Esophagus squamous epithelium (tissue), 5 donors: ENCODE measurements around the gene KCTD2. TPM values are rescaled to one million over a fixed set of nuclear protein-coding genes. Genes with fewer than 3 reads are reported as not detected.

ENCODE experiments used
- DNase-seq: peaks from one replicate; lab custom pipeline; 2025; lab: John Stamatoyannopoulos, UW
- H3K27ac ChIP-seq, 4 donors: fragments of 200-600 bp; sonication (generic); one replicate each; pipeline ENCODE4 v1.5.1; 2016 to 2019; ENCODE audit warnings: mild to moderate bottlenecking in 1 of 4
- H3K27me3 ChIP-seq, 4 donors: fragments of 200-600 bp; sonication (generic); 1 replicate in 3 of 4; 2 replicates in 1 of 4; pipeline versions ENCODE4 v1.5.1 to v1.6.0; 2017 to 2021; ENCODE audit warnings: antibody characterized with exemption in 1 of 4
- H3K36me3 ChIP-seq, 3 donors: fragments of 200-600 bp; sonication (generic); one replicate each; pipeline ENCODE4 v1.5.1; 2016 to 2019
- H3K4me1 ChIP-seq, 3 donors: fragments of 200-600 bp; sonication (generic); one replicate each; pipeline ENCODE4 v1.5.1; 2017 to 2019
- H3K4me3 ChIP-seq, 4 donors: fragments of 200-600 bp; sonication (generic); 1 replicate in 3 of 4; 2 replicates in 1 of 4; pipeline ENCODE4 v1.5.1; 2016 to 2019; ENCODE audit warnings: mild to moderate bottlenecking in 2 of 4, moderate library complexity in 1 of 4
- H3K9me3 ChIP-seq, 3 donors: fragments of 200-600 bp; sonication (generic); one replicate each; pipeline ENCODE4 v1.5.1; 2016 to 2019
- POLR2A ChIP-seq, 4 donors: fragments of 450-650 bp; IDR thresholded peaks; one replicate each; pipeline ENCODE4 v1.6.1; 2017; ENCODE audit warnings: antibody characterized with exemption in 4 of 4, mild to moderate bottlenecking in 4 of 4, moderate library complexity in 3 of 4
- WGBS, 2 donors: methylation state at CpG; one replicate each; pipeline ENCODE4 v1.1.5; 2018; 5-methylcytosine and 5-hydroxymethylcytosine counted together
- intact Hi-C: fragments of 100-400 bp; cut with DNase I; formaldehyde crosslinking; loops from one replicate; pipeline ENCODE4 v1.15.0; 2022
- total RNA-seq, 4 donors: library from RNA; depleted of rRNA; stranded (reverse); fragments of >200 nt; gene quantifications; one replicate each; pipeline ENCODE4 v1.1.0, GENCODE V29; 2016
- TF ChIP-seq, protein P1 (sequence below), 6 experiments: fragments of 450-650 bp in 4 of 6; fragments of 200-600 bp in 2 of 6; sonication (generic) in 2 of 6; IDR thresholded peaks; one replicate each; pipeline ENCODE4 v1.5.1; 2016 to 2019; ENCODE audit warnings: antibody characterized with exemption in 6 of 6, mild to moderate bottlenecking in 4 of 6, moderate library complexity in 4 of 6
- donor health status: DM: yes; HTN: yes; CAD: no.

Gene KCTD2
- total RNA-seq, 4 donors from 2014 or later: 11.5 to 17.6 (median 14.2) TPM

DNA sequence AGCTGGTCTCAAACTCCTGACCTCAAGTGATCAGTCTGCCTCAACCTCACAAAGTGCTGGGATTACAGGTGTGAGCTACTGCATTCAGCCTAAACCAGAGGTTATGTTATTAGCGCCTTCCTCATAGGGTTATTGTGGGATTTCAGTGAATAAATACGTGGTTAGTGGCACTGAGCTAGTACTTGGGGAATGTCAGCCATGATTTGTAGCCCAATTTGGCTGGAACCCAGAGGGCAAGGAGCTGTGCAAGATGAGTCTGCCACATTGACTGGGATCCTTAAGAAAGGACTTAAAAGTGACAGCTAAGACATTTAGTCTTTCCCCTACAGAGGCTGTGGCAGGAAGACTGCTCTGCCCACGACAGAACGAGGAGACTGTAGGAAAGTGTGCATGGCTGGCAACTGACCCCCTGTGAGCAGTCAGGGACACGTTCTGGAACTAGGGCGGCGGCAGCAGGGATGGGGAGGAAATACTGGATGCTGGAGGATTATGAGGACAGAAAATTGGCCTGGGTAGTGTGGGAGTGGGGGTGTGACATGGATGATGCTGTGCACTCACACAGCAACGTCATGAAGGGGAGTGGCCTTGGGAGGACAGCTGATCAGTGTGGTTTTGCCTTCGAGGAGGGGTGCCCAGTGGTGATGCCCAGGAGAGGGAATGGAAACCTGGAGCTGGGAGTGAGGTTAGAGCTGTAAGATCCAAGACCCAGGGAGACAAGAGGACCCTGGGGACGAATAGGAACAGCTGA, 14.9 kb upstream of the KCTD2 start:
- peak overlapping the region; percentile 40 to 96 (median 82) for H3K27ac ChIP-seq
- no peaks in the 10 kb centered on the region for H3K36me3 ChIP-seq
- 2 to 7% methylated on average over 9 of the region's 10 CpGs for WGBS, 2 donors
- TF ChIP-seq, protein P1, sequence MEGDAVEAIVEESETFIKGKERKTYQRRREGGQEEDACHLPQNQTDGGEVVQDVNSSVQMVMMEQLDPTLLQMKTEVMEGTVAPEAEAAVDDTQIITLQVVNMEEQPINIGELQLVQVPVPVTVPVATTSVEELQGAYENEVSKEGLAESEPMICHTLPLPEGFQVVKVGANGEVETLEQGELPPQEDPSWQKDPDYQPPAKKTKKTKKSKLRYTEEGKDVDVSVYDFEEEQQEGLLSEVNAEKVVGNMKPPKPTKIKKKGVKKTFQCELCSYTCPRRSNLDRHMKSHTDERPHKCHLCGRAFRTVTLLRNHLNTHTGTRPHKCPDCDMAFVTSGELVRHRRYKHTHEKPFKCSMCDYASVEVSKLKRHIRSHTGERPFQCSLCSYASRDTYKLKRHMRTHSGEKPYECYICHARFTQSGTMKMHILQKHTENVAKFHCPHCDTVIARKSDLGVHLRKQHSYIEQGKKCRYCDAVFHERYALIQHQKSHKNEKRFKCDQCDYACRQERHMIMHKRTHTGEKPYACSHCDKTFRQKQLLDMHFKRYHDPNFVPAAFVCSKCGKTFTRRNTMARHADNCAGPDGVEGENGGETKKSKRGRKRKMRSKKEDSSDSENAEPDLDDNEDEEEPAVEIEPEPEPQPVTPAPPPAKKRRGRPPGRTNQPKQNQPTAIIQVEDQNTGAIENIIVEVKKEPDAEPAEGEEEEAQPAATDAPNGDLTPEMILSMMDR (IDR thresholded peaks at IDR 0.05): no peak
- no peak for TF ChIP-seq POLR2A (IDR thresholded peaks at IDR 0.05)
- H3K27me3 ChIP-seq: no peaks in the 10 kb centered on the region
- DNase-seq: peak; percentile 20
- peak overlapping the region in 3 of 4 donors; percentile 72 to 85 (median 78) for H3K4me3 ChIP-seq
- intact Hi-C loops: no loop called here
- H3K9me3 ChIP-seq: no peaks in the 10 kb centered on the region
- H3K4me1 ChIP-seq: peaks cover 45 to 68% (median 45%) of the 10 kb centered on the region in 3 donors

DNA sequence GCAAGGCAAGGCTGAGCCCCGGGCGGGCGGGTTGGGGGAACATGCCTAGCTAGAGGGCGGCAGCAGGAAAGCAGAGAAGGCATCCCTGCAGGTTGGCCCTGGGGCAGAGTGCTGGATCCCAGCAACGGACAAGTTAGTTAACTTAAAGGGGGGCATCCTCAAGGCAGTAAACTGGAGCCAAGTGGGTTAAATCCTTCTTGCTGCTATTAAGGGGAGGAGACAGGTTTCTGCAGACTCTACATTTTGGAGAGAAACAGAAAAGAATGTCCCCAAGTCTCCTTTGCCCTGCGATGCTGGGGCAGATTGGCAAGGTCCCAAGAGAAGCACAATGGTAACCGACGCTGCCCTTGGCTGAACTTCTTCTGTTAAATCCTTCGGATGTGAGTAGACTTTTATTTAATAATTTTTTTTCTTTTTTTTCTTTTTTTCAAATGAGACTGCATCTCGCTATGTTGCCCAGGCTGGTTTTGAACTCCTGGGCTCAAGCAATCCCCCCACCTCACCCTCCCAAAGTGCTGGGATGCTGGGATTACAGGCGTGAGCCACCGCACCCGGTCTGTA, 14.2 kb upstream of the KCTD2 start:
- TF ChIP-seq POLR2A (IDR thresholded peaks at IDR 0.05): no peak
- TF ChIP-seq, protein P1 (IDR thresholded peaks at IDR 0.05): no peak
- Histone ChIP-seq H3K9me3 (no peaks in the 10 kb centered on the region), H3K27me3 (no peaks in the 10 kb centered on the region), H3K27ac (peak overlapping the region; percentile 40 to 96 (median 82)), H3K4me1 (peaks cover 39 to 64% (median 40%) of the 10 kb centered on the region in 3 donors), H3K36me3 (peaks cover 0 to 2% (median 0%) of the 10 kb centered on the region in 3 donors), H3K4me3 (peak overlapping the region in 3 of 4 donors; percentile 72 to 85 (median 78))
- no peak for DNase-seq
- 3 to 4% methylated on average over 12 to 13 of the region's 13 CpGs for WGBS, 2 donors
- intact Hi-C loops: no loop called here

DNA sequence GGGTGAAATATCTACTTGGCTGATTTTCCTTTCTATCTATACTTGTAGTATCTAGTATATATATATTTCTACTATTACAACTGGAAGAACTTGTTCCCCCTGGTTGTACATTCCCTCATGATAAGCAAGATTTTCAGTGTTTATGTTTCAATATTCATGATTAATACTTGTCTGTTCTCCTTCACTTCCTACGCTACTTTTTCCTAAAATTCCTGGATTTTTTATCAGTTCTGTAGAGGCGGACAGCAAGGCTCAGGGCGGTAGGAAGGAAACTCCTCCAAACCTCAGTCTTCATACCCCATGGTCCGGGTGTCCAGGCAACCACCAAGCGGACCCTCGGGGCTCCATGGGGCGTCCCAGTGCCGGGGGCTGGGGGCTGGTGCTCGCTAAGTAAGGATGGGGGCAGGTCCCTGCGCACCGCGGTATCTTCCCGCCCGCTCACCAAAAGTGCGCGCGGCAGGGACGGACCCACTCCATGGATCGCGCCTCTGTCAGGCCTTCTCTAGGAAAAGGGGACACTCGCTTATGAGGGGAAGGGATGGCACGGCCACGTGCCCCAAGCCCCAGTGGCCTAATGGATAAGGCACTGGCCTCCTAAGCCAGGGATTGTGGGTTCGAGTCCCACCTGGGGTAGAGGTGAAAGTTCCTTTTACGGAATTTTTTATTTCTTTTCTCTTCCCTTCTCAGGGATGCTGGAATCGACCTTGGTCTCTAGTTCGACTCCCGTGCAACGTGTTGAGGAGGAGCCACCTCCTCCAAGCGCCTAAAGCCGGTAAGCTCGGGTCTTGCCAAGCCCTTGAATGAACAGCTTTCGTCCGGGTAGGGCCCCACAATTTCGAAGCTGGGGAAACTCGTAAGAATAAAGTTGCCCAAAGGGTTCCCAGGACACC, 13.4 kb upstream of the KCTD2 start:
- 0 to 2% methylated on average over 14 to 18 of the region's 36 CpGs for WGBS, 2 donors
- TF ChIP-seq, protein P1 (IDR thresholded peaks at IDR 0.05): no peak
- no peak for TF ChIP-seq POLR2A (IDR thresholded peaks at IDR 0.05)
- H3K9me3 ChIP-seq: no peaks in the 10 kb centered on the region
- H3K4me3 ChIP-seq: peak overlapping the region; percentile 36 to 85 (median 75)
- no peak for DNase-seq
- H3K36me3 ChIP-seq: peaks cover 1 to 10% (median 4%) of the 10 kb centered on the region in 3 donors
- peak overlapping the region; percentile 84 to 96 (median 94) for H3K27ac ChIP-seq
- peaks cover 39 to 60% (median 40%) of the 10 kb centered on the region in 3 donors for H3K4me1 ChIP-seq
- H3K27me3 ChIP-seq: no peaks in the 10 kb centered on the region
- intact Hi-C loops: no loop called here

DNA sequence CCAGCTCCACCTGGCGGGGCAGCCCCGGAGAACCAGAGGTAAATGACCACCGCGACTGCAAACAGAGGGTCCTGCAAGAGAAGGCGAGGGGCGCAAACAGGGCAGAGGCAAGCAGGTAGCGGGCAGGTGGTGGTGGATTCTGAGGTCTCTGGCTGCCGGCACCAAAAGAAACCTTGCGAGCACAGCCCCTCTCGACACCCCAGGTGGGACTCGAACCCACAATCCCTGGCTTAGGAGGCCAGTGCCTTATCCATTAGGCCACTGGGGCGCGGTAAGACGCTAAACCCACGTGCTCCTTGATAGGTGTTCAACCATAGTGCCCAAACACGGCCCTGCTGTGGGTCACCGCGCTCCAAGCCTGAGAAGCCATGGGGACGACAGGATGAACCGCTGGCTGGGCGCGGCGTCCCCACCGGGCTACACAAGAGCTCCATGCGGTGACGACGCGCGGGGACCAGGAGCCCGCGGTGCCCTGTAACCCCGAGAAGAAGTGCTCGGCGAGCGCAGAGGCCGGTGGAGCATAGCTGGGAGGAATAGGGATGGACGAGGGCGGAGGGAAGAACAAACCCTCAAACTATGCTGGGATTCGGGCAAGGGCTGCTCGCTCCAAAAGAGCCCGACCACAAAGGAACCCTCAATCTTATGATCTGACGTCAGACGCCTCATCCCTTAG, 12.7 kb upstream of the KCTD2 start:
- intact Hi-C loops: no loop called here
- no peak for DNase-seq
- peaks cover 39 to 60% (median 40%) of the 10 kb centered on the region in 3 donors for H3K4me1 ChIP-seq
- peak overlapping the region; percentile 36 to 85 (median 75) for H3K4me3 ChIP-seq
- no peaks in the 10 kb centered on the region for H3K9me3 ChIP-seq
- peak overlapping the region; percentile 84 to 96 (median 94) for H3K27ac ChIP-seq
- 0 to 1% methylated on average over 20 to 25 of the region's 43 CpGs for WGBS, 2 donors
- H3K36me3 ChIP-seq: peaks cover 9 to 17% (median 9%) of the 10 kb centered on the region in 3 donors
- TF ChIP-seq POLR2A (IDR thresholded peaks at IDR 0.05): no peak
- TF ChIP-seq, protein P1 (IDR thresholded peaks at IDR 0.05): peak in 2 of 6 experiments; percentile 11
- no peaks in the 10 kb centered on the region for H3K27me3 ChIP-seq
